ENCODE data around the gene ODAM. TPM values are rescaled to one million over a fixed set of nuclear protein-coding genes. Genes with fewer than 3 reads are reported as not detected.

Gene ODAM, protein sequence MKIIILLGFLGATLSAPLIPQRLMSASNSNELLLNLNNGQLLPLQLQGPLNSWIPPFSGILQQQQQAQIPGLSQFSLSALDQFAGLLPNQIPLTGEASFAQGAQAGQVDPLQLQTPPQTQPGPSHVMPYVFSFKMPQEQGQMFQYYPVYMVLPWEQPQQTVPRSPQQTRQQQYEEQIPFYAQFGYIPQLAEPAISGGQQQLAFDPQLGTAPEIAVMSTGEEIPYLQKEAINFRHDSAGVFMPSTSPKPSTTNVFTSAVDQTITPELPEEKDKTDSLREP
- total RNA-seq = not detected

DNA sequence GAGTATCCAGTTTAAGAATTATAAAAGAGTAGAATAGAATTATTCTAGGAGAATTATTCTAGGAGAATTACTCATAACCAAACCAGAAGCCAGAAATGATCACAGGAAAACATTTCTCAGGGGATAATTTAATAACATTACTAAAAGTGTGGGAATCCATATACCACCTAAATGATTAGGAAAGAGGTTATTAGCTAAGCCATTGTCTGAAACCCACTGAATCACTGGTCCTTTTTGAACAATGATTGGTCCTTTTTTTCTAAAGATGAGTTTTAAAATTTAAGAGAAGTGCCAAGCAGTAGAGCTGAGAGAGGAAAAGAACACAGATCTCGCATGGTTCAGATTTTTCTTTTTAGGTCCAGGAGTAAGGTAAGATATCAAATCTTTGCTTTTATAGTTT is at the start of gene ODAM:
Gene ODAM (plus strand): TSS at position 301 of the 400 bp plus-strand sequence. CDS start 819 bp downstream, outside the sequence.

DNA sequence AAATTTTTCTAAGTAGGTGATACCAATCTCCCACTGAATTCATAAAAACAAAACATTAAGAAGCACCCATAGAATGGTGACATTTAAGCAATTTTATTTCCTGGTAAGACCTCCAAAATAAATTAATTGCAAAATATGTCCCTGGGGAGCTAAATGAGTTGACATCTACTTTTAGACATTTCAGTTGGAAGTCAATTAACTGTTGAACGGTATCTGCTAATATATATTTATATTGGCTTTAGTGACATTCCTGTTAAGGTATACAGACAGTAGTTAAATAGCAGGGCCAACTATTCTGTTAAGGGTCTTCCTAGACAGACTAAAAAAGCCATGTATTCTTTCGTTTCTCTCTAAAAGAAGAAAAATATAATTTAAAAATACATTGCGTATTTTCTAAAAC is 41.6 kb upstream of the ODAM start, which contains the start of gene PRR27:
Gene PRR27 (plus strand): TSS at position 301 of the 400 bp plus-strand sequence. CDS start 139 bp downstream, outside the sequence.

DNA sequence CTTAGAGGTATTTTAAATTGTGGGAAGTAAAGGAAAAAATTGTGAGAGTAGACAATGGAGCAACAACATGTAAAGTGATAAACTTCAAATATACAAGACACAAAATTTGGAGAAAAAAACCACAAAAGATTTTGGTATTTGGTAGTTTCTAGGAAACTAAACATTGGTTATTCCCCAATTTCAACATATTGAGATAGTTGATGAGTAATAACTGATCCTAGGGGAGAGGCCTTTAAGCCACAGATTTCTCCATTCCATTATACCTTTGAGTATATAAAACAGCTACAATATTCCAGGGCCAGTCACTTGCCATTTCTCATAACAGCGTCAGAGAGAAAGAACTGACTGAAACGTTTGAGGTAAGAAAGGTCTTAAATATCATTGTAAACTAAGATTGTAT is 30.3 kb downstream of the ODAM start, which contains the start of gene FDCSP:
Gene FDCSP (plus strand): TSS at position 301 of the 400 bp plus-strand sequence. CDS start 5,071 bp downstream, outside the sequence.

DNA sequence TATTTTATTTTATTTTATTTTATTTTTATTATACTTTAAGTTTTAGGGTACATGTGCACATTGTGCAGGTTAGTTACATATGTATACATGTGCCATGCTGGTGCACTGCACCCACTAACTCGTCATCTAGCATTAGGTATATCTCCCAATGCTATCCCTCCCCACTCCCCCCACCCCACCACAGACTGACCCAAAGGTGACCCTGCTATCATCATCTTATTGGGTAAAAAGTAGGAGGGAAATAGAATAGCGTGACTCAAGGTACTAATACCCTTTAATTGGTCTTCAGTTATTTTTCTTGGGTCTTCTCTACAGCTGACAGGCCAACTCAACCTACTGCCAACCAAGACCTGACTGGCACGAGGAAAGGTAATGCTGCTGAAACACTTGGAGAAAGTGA is 46.8 kb downstream of the ODAM start, which contains the start of gene CSN3:
Gene CSN3 (plus strand): TSS at position 301 of the 400 bp plus-strand sequence. CDS start 2,223 bp downstream, outside the sequence.

Other genes starting within 250 kb of the ODAM start
- not detected for gene CSN2, start 230.0 kb upstream of the ODAM start, total RNA-seq
- not detected for gene STATH, start 199.8 kb upstream of the ODAM start, total RNA-seq
- gene HTN3, start 167.3 kb upstream of the ODAM start, total RNA-seq = not detected
- not detected for gene HTN1, start 145.3 kb upstream of the ODAM start, total RNA-seq
- not detected for gene PRR27, start 41.5 kb upstream of the ODAM start, total RNA-seq
- gene FDCSP, start 30.4 kb downstream of the ODAM start, total RNA-seq = not detected
- gene CSN3, start 46.9 kb downstream of the ODAM start, total RNA-seq = not detected
- not detected for gene CABS1, start 139.3 kb downstream of the ODAM start, total RNA-seq
- gene SMR3A, start 165.0 kb downstream of the ODAM start, total RNA-seq = not detected
- not detected for gene SMR3B, start 187.4 kb downstream of the ODAM start, total RNA-seq
- gene OPRPN, start 202.2 kb downstream of the ODAM start, total RNA-seq = not detected

Measured in activated naive CD4-positive, alpha-beta T cell treated with anti-CD3 and anti-CD28 coated beads, Interleukin-2, amount 10 ng/mL, durations not matched to agents 5 hours and 36 hours (primary cell).